NCI-H1105 (cell line): Measurements from ENCODE around the gene ISM1.

Source experiments
- DNase-seq: peaks from one replicate; lab custom pipeline; 2025; lab: John Stamatoyannopoulos, UW

Gene ISM1

DNA sequence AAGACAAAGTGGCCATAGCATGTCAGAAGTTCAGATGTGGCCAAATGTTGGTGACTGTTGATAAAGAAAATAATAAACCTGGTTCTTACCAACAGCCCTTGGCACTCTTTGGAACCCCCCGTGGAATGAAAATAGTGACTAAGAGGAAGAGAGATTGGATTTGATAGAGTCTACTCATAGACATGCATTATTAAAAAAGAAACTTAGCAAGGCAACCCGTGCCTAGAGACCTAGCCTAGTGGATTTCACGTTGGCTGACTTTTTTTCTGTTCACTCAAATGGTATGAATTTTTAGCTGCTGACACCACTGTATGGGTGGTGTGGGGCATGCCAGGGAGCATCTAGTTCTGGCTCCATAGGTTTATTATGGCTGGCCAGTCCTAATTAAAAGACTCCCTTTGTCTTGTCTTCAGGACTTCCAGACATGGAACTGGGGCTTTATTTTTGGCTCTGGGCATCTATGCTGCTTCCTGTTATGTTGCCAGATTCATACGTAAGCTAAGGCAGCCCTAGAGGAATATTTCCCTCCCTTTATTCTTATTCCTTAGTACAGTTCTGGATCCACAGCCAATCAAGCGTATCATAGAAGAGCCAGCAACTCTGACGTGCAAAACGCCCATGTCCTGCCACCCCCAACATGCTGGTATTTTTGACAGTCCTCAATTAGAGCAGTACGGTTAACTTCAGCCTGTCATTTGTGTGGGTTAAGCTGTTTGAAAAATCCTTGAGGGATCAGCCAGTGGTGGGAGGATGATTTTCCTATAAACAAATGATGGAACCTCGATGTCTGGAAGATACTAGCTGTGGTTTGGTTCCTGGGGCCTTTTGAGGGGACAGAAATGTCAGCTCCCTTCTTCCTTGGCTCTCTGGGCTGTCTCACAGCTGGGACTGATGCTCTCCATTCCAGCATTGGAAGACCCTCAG, 127.5 kb downstream of the ISM1 start:
- no peak for DNase-seq

DNA sequence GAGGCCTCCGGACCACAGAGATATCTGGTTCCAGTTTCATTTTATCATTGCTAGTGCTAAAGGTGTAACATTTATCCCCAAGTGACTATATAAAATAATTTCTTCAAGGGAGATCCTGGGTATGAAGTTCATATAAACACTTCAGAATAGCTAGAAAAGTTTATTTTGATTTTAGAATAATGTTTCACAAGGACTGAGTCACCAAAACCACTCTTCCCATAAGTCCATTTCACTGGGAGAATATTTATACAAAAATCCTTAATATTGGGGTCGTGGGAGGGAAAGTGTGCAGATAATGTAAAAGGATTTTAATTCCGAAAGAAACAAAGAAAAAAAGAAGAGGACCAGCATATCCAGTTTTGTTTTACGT, 128.1 kb downstream of the ISM1 start:
- DNase-seq: no peak
